ENCODE measurements around the gene SNCG.
"Not testable (repeated sequence)": the region's sequence is repeated elsewhere in the genome, so short reads cannot be mapped to it uniquely, and the experiment has no call there.

SNCG gene

GRCh38 chr10:86961481-86962091 lies 3.2 kb downstream of the SNCG start:
- no peak for DNase-seq

- DNase-seq = no peak
Observed at GRCh38 chr10:86962136-86962980, 4.0 kb downstream of the SNCG start.

- DNase-seq = no peak
Observed at GRCh38 chr10:86962981-86963310, 4.5 kb downstream of the SNCG start.

GRCh38 chr10:86963341-86963919 lies 5.0 kb downstream of the SNCG start:
- DNase-seq = no peak

- DNase-seq = no peak
Observed at GRCh38 chr10:86964061-86964846, 5.9 kb downstream of the SNCG start.

GRCh38 chr10:86964847-86965190 lies 6.4 kb downstream of the SNCG start:
- DNase-seq = no peak

- no peak for DNase-seq
Observed at GRCh38 chr10:86965986-86966654, 7.7 kb downstream of the SNCG start.

GRCh38 chr10:86967481-86967941 lies 9.1 kb downstream of the SNCG start:
- DNase-seq = no peak

- no peak for DNase-seq
Observed at GRCh38 chr10:86968271-86968993, 10.0 kb downstream of the SNCG start, which contains the start of gene ADIRF. ADIRF (plus strand) TSS chr10:86968482; CDS start chr10:86968545, 63 bp downstream.

GRCh38 chr10:86968994-86969355 lies 10.6 kb downstream of the SNCG start:
- DNase-seq = no peak

GRCh38 chr10:86969421-86970041 lies 11.1 kb downstream of the SNCG start:
- no peak for DNase-seq

- peak; percentile 27 for DNase-seq
Observed at GRCh38 chr10:86970162-86970981, 12.0 kb downstream of the SNCG start.

- no peak for DNase-seq
Observed at GRCh38 chr10:86970982-86971231, 12.5 kb downstream of the SNCG start.

GRCh38 chr10:86971232-86971991 lies 13.0 kb downstream of the SNCG start:
- DNase-seq = peak; percentile 85

GRCh38 chr10:86972613-86973380 lies 14.4 kb downstream of the SNCG start:
- no peak for DNase-seq

- no peak for DNase-seq
Observed at GRCh38 chr10:86974484-86974883, 16.1 kb downstream of the SNCG start.

- DNase-seq = no peak
Observed at GRCh38 chr10:86976362-86977056, 18.1 kb downstream of the SNCG start.

GRCh38 chr10:86978457-86978856 lies 20.1 kb downstream of the SNCG start:
- not testable (repeated sequence) for DNase-seq
